B cell (primary cell): ENCODE data around the gene LRRC49. TPM values are rescaled to one million over a fixed set of nuclear protein-coding genes. Genes with fewer than 3 reads are reported as not detected.

Experiments used
- ATAC-seq: fragments of 200-7000 bp; cut with Tn5 transposase; one replicate; pipeline ENCODE4 v1.10.0; 2021; ENCODE audit warnings: low read depth, mild to moderate bottlenecking, moderate number of reproducible peaks, moderate library complexity
- CTCF ChIA-PET: fragments of 350-600 bp; sonication (Branson Sonifier 250); formaldehyde crosslinking; loops from one replicate; lab custom pipeline; 2021; ENCODE audit warnings: antibody characterized with exemption, inconsistent platforms; lab: Charles Lee
- POLR2A ChIA-PET: fragments of 350-600 bp; sonication (Branson Sonifier 250); formaldehyde crosslinking; loops from one replicate; lab custom pipeline; 2021; ENCODE audit warnings: antibody characterized with exemption; lab: Charles Lee
- DNase-seq: peaks from one replicate; pipeline ENCODE4 v3.0.0; 2013
- H2AFZ ChIP-seq: 2 replicates; pipeline ENCODE4 v1.6.1; 2012; ENCODE audit warnings: mild to moderate bottlenecking, low read depth, low read length; ENCODE audit not compliant: insufficient read depth, poor library complexity, severe bottlenecking
- H3K27ac ChIP-seq, 2 donors: 1 replicate in 1 of 2; 2 replicates in 1 of 2; pipeline ENCODE4 v1.5.1; 2012 to 2013; ENCODE audit warnings: low read length in 2 of 2, mild to moderate bottlenecking in 2 of 2, moderate library complexity in 1 of 2
- H3K27me3 ChIP-seq, 4 experiments: fragments of 200-600 bp in 1 of 4; sonication (generic) in 1 of 4; replicated peaks in 1 of 4; 1 replicate in 2 of 4; 2 replicates in 2 of 4; pipeline versions ENCODE4 v1.6.1 to v1.7.0; 2013 to 2016; ENCODE audit warnings: low read length in 3 of 4, mild to moderate bottlenecking in 2 of 4, mixed read lengths in 1 of 4, moderate library complexity in 1 of 4; ENCODE audit not compliant: insufficient read depth in 4 of 4, control insufficient read depth in 3 of 4; ENCODE audit errors: control extremely low read depth in 1 of 4
- H3K36me3 ChIP-seq, 2 experiments: replicated peaks in 1 of 2; 1 replicate in 1 of 2; 2 replicates in 1 of 2; pipeline versions ENCODE4 v1.6.1 to v1.7.1; 2013; ENCODE audit warnings: low read length in 1 of 2; ENCODE audit not compliant: insufficient read depth in 2 of 2, control insufficient read depth in 1 of 2; ENCODE audit errors: control extremely low read depth in 1 of 2, extremely low read depth in 1 of 2
- H3K4me1 ChIP-seq, 2 donors: fragments of 200-600 bp in 1 of 2; sonication (generic) in 1 of 2; 1 replicate in 1 of 2; 2 replicates in 1 of 2; pipeline versions ENCODE4 v1.5.1 to v1.6.1; 2013 to 2017; ENCODE audit warnings: low read length in 2 of 2; ENCODE audit not compliant: control insufficient read depth in 2 of 2, insufficient read depth in 2 of 2
- H3K4me2 ChIP-seq: replicated peaks from 2 replicates; pipeline ENCODE3; 2012; ENCODE audit warnings: mild to moderate bottlenecking, low read depth, low read length; ENCODE audit not compliant: poor library complexity, severe bottlenecking
- H3K4me3 ChIP-seq, 5 experiments: fragments of 200-600 bp in 1 of 5; sonication (generic) in 1 of 5; 1 replicate in 3 of 5; 2 replicates in 2 of 5; pipeline versions ENCODE4 v1.5.1 to v1.7.0; 2011 to 2016; ENCODE audit warnings: low read length in 4 of 5, mild to moderate bottlenecking in 4 of 5, low read depth in 2 of 5, control low read depth in 1 of 5, moderate library complexity in 1 of 5; ENCODE audit not compliant: insufficient read depth in 1 of 5; ENCODE audit errors: control extremely low read depth in 1 of 5, extremely low read depth in 1 of 5
- H3K79me2 ChIP-seq: fragments of 200-600 bp; sonication (generic); one replicate; pipeline ENCODE4 v1.6.0; 2016; ENCODE audit warnings: low read length; ENCODE audit not compliant: control insufficient read depth, insufficient read depth
- H3K9ac ChIP-seq: fragments of 200-600 bp; sonication (generic); 2 replicates; pipeline ENCODE4 v1.6.1; 2017; ENCODE audit warnings: mild to moderate bottlenecking, low read length, moderate library complexity
- H3K9me3 ChIP-seq, 3 donors: one replicate each; pipeline versions ENCODE4 v1.6.1 to v1.7.1; 2013; ENCODE audit warnings: low read length in 2 of 3; ENCODE audit not compliant: control insufficient read depth in 2 of 3, insufficient read depth in 1 of 3; ENCODE audit errors: control extremely low read depth in 1 of 3
- H4K20me1 ChIP-seq: 2 replicates; pipeline ENCODE4 v1.6.0; 2012; ENCODE audit warnings: mild to moderate bottlenecking, low read length; ENCODE audit not compliant: insufficient read depth, control insufficient read depth, poor library complexity, severe bottlenecking
- H3K27ac Mint-ChIP-seq: one replicate; pipeline ENCODE4 v1.8.0; 2021; ENCODE audit warnings: mixed read lengths
- H3K27me3 Mint-ChIP-seq: one replicate; pipeline ENCODE4 v1.8.0; 2021; ENCODE audit warnings: mixed read lengths
- H3K4me1 Mint-ChIP-seq: one replicate; pipeline ENCODE4 v1.8.0; 2021; ENCODE audit warnings: mixed read lengths
- H3K4me3 Mint-ChIP-seq: one replicate; pipeline ENCODE4 v1.8.0; 2021; ENCODE audit warnings: mixed read lengths
- H3K9me3 Mint-ChIP-seq: one replicate; pipeline ENCODE4 v1.8.0; 2022; ENCODE audit warnings: mixed read lengths; ENCODE audit not compliant: insufficient read depth
- CTCF ChIP-seq: fragments of 200-600 bp; IDR thresholded peaks from one replicate; pipeline ENCODE4 v1.8.0; 2022; ENCODE audit warnings: antibody characterized with exemption, mild to moderate bottlenecking
- EZH2 ChIP-seq: IDR thresholded peaks from 2 replicates; pipeline ENCODE4 v1.6.1; 2012; ENCODE audit warnings: borderline replicate concordance, low read depth, mild to moderate bottlenecking, moderate library complexity, low read length; ENCODE audit not compliant: insufficient read depth, poor library complexity, severe bottlenecking
- WGBS: methylation state at CpG from one replicate; pipeline ENCODE4 v1.1.5; 2013; ENCODE audit warnings: missing lambda C conversion rate; ENCODE audit not compliant: insufficient coverage; 5-methylcytosine and 5-hydroxymethylcytosine counted together
- intact Hi-C: fragments of 100-400 bp; cut with micrococcal nuclease; formaldehyde crosslinking; loops from one replicate; pipeline ENCODE4 v1.10.0; 2022
- polyA plus RNA-seq: library from polyadenylated mRNA; depleted of rRNA; stranded (reverse); fragments of >200 nt; gene quantifications from 2 replicates; pipeline ENCODE4 v1.2.3, GENCODE V29; 2012
- total RNA-seq, 2 donors: library from RNA; stranded (reverse); fragments of 120-200 nt in 1 of 2; gene quantifications; 1 replicate in 1 of 2; 2 replicates in 1 of 2; pipeline versions ENCODE4 v1.2.3 to v1.2.4, GENCODE V29; 2013 to 2022

Gene LRRC49
- total and polyA plus RNA-seq, 2 donors (not counting 1 experiment from before 2014, with no cell fraction given) = 0.22 to 1.4 TPM

GRCh38 chr15:71054286-71054952, 161.8 kb downstream of the LRRC49 start:
- H4K20me1 ChIP-seq = no peaks in the 10 kb centered on the region
- intact Hi-C loops = no loop called here
- ChIA-PET CTCF (no interaction called here), POLR2A (no interaction called here)
- no peak overlapping the region for H3K4me3 Mint-ChIP-seq
- H3K27ac ChIP-seq = no peak overlapping the region
- no peak overlapping the region for H3K27ac Mint-ChIP-seq
- no peak for TF ChIP-seq CTCF
- TF ChIP-seq EZH2 = no peak
- ATAC-seq (no peak), DNase-seq (no peak)
- no peak overlapping the region for H2AFZ ChIP-seq
- H3K4me3 ChIP-seq = no peak overlapping the region
- no peaks in the 10 kb centered on the region for H3K27me3 ChIP-seq
- H3K36me3 ChIP-seq = no peaks in the 10 kb centered on the region
- H3K4me2 ChIP-seq = no peak overlapping the region
- no peaks in the 10 kb centered on the region for H3K9me3 Mint-ChIP-seq
- no peaks in the 10 kb centered on the region for H3K4me1 ChIP-seq
- 60% methylated on average over 1 of the region's 2 CpGs for WGBS
- H3K27me3 Mint-ChIP-seq = peaks cover 6% of the 10 kb centered on the region
- no peaks in the 10 kb centered on the region for H3K4me1 Mint-ChIP-seq
- H3K9ac ChIP-seq = no peak overlapping the region
- no peaks in the 10 kb centered on the region for H3K9me3 ChIP-seq
- no peaks in the 10 kb centered on the region for H3K79me2 ChIP-seq

GRCh38 chr15:71055461-71055860, 162.8 kb downstream of the LRRC49 start:
- no peaks in the 10 kb centered on the region for H3K4me1 Mint-ChIP-seq
- H3K9me3 Mint-ChIP-seq = peaks cover 2% of the 10 kb centered on the region
- Histone ChIP-seq H3K9me3 (no peaks in the 10 kb centered on the region), H3K9ac (no peak overlapping the region), H3K36me3 (no peaks in the 10 kb centered on the region), H3K27me3 (no peaks in the 10 kb centered on the region), H3K4me1 (no peaks in the 10 kb centered on the region), H4K20me1 (no peaks in the 10 kb centered on the region), H3K27ac (no peak overlapping the region), H2AFZ (no peak overlapping the region), H3K4me2 (no peak overlapping the region), H3K79me2 (no peaks in the 10 kb centered on the region), H3K4me3 (no peak overlapping the region)
- DNase-seq (no peak), ATAC-seq (no peak)
- H3K27me3 Mint-ChIP-seq = peaks cover 6% of the 10 kb centered on the region
- intact Hi-C loops = no loop called here
- POLR2A ChIA-PET = no interaction called here
- H3K27ac Mint-ChIP-seq = no peak overlapping the region
- no peak overlapping the region for H3K4me3 Mint-ChIP-seq
- no peak for TF ChIP-seq EZH2
- no peak for TF ChIP-seq CTCF
- WGBS = no CpG with 5 or more reads among the region's 1 CpG
- CTCF ChIA-PET = no interaction called here
